H1 (cell line): ENCODE measurements around the gene SCGB1D4. TPM values are rescaled to one million over a fixed set of nuclear protein-coding genes. Genes with fewer than 3 reads are reported as not detected.

Experiments used
- GABPA ChIP-seq: IDR thresholded peaks from 2 replicates; pipeline ENCODE4 v1.6.1; 2011; ENCODE audit warnings: mild to moderate bottlenecking, low read length, moderate library complexity, borderline replicate concordance; ENCODE audit not compliant: insufficient read depth
- HDAC2 ChIP-seq, 2 experiments: fragments of 300-600 bp in 1 of 2; sonication (generic) in 1 of 2; IDR thresholded peaks; 2 replicates each; pipeline ENCODE4 v1.6.1; 2011 to 2012; ENCODE audit warnings: low read depth in 2 of 2, low read length in 2 of 2, mild to moderate bottlenecking in 2 of 2, moderate library complexity in 2 of 2, borderline replicate concordance in 1 of 2, inconsistent platforms in 1 of 2
- JUND ChIP-seq: IDR thresholded peaks from 2 replicates; pipeline ENCODE4 v1.6.1; 2011; ENCODE audit warnings: mild to moderate bottlenecking, improper control_type of control experiment, low read length
- KDM1A ChIP-seq: fragments of 200-600, 300-600 bp; sonication (generic); IDR thresholded peaks from 2 replicates; pipeline ENCODE4 v1.7.1; 2016; ENCODE audit warnings: mild to moderate bottlenecking, low read length, borderline replicate concordance
- NANOG ChIP-seq: IDR thresholded peaks from 2 replicates; pipeline ENCODE4 v1.6.1; 2011; ENCODE audit warnings: low read length, low read depth, mild to moderate bottlenecking, inconsistent platforms; ENCODE audit not compliant: insufficient read depth, poor library complexity, severe bottlenecking
- NRF1 ChIP-seq: IDR thresholded peaks from 2 replicates; pipeline ENCODE4 v1.6.1; 2011; ENCODE audit warnings: mild to moderate bottlenecking, low read depth, low read length, improper control_type of control experiment
- SIN3A ChIP-seq, 2 experiments: IDR thresholded peaks in 1 of 2; conservative IDR thresholded peaks in 1 of 2; 2 replicates each; pipeline ENCODE4 v1.6.1; 2011 to 2012; ENCODE audit warnings: low read length in 2 of 2, improper control_type of control experiment in 1 of 2, low read depth in 1 of 2, mild to moderate bottlenecking in 1 of 2
- TEAD4 ChIP-seq: IDR thresholded peaks from 2 replicates; pipeline ENCODE4 v1.6.1; 2012; ENCODE audit warnings: low read depth, low read length, inconsistent platforms, mixed read lengths
- polyA plus RNA-seq, 7 experiments: library from polyadenylated mRNA; depleted of rRNA in 3 of 7; stranded (reverse) in 5 of 7; unstranded in 2 of 7; fragments of >200 nt in 5 of 7; fragments of 200-250 nt in 2 of 7; gene quantifications; 1 replicate in 5 of 7; 2 replicates in 1 of 7; 4 replicates in 1 of 7; pipeline versions ENCODE4 v1.2.1 to v1.2.3, GENCODE V29; 2011 to 2013; ENCODE audit warnings: missing spikeins in 2 of 7, mixed read lengths in 2 of 7
- total RNA-seq: library from RNA; stranded (reverse); fragmentation: NEBNext Ultra II Directional; extraction: Animal tissue kit (Norgen Biotek cat#: 25700); gene quantifications from 2 replicates; pipeline ENCODE4 v1.2.1, GENCODE V29; 2021

The SCGB1D4 gene
- total and polyA plus RNA-seq, 2 of the 8 experiments (the other 6 are each of a cell fraction or from before 2014, with no cell fraction given): not detected

DNA sequence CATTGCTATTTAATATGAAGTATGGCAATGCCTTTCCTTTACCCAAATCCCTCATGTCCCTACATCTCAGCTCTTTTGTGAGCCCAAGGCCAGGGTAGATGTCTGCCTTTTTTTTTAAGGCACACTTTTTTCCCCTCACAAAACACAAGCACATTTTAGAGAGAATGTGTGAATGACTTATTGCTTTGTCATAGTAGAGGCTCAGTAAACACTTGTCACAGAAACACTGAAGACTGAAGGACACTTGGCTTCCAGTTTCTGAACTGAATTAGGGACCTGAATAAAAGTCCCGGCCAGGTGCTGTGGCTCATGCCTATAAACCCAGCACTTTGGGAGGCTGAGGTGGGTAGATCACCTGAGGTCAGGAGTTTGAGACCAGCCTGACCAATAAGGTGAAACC, 31.8 kb downstream of the SCGB1D4 start (continued):
- TF ChIP-seq NANOG: no peak
- TF ChIP-seq SIN3A (conservative IDR thresholded peaks at IDR 0.05 in 1 of 2, IDR thresholded peaks at IDR 0.05 in 1 of 2; ENCODE audit: low read depth in 1 of 2, low read length in 2 of 2): no peak
- TF ChIP-seq HDAC2 (IDR thresholded peaks at IDR 0.05; ENCODE audit: borderline replicate concordance in 1 of 2, low read depth in 2 of 2, low read length in 2 of 2): no peak
- TF ChIP-seq KDM1A: no peak
- TF ChIP-seq TEAD4: no peak
- no peak for TF ChIP-seq GABPA
- no peak for TF ChIP-seq NRF1
- TF ChIP-seq JUND: no peak
- TF ChIP-seq, all 59 proteins: peak for 0
